ENCODE data around the gene UGT1A3. TPM values are rescaled to one million over a fixed set of nuclear protein-coding genes. Genes with fewer than 3 reads are reported as not detected.

UGT1A3 gene
- total RNA-seq, 1 donor from 2014 or later: not detected

GRCh38 chr2:233794128-233794658 lies 65.4 kb downstream of the UGT1A3 start:
- Histone ChIP-seq H3K4me3 (no peak overlapping the region), H3K36me3 (no peaks in the 10 kb centered on the region), H3K4me1 (no peaks in the 10 kb centered on the region), H3K27ac (no peak overlapping the region), H3K27me3 (no peaks in the 10 kb centered on the region), H3K9me3 (no peaks in the 10 kb centered on the region)
- DNase-seq (ENCODE audit: low spot score in 2 of 2): no peak
- no peak for TF ChIP-seq CTCF (IDR thresholded peaks at IDR 0.05)
- intact Hi-C loops (cut with DNase I): no loop called here

DNA sequence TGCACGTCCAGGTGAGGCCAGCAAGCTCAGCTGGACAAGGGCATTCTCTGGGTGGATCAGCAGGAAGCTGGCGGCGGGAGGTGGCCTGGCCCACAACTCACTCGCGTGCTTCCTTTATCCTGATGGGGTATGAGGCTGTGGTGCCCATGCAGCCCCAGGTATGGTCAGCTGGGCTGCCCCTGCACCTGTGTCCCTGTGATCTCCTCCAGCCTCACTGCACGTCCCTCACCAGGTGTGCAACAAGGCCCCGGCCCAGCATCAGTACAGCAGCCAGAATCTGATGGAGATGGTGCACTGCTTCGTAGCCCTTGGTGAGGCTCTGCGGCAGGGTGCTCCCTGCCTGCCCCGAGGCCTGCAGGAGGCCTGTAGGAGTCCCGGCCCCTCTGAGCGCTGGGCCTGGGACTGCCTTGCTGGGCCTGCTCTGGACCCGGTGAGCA lies 66.9 kb downstream of the UGT1A3 start:
- H3K9me3 ChIP-seq: no peaks in the 10 kb centered on the region
- DNase-seq (ENCODE audit: low spot score in 2 of 2): peak in 1 of 2 donors; percentile 60
- H3K27ac ChIP-seq: no peak overlapping the region
- no peaks in the 10 kb centered on the region for H3K36me3 ChIP-seq
- no peaks in the 10 kb centered on the region for H3K4me1 ChIP-seq
- H3K27me3 ChIP-seq: no peaks in the 10 kb centered on the region
- no peak for TF ChIP-seq CTCF (IDR thresholded peaks at IDR 0.05)
- H3K4me3 ChIP-seq: no peak overlapping the region
- intact Hi-C loops (cut with DNase I): no loop called here

DNA sequence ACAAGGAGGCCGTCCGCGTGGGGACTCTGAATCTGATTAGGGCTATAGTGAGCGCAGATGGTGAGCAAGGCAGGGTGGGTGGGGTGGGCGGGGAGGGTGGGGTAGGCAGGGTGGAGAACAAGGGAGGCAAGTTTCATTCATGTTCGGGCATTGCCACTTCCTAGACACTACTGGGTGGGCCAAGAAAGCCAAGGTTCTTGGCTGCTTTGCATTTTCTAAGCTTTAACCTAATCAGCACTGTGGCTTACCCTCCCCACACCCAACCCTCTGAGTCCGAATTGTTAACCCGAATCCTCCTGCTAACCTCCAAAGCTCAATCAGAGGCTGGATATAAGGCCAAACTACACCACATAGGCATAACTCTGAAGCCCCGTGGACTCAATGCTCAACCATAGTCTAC lies 67.4 kb downstream of the UGT1A3 start:
- DNase-seq (ENCODE audit: low spot score in 2 of 2): no peak
- no peaks in the 10 kb centered on the region for H3K36me3 ChIP-seq
- H3K27me3 ChIP-seq: no peaks in the 10 kb centered on the region

DNA sequence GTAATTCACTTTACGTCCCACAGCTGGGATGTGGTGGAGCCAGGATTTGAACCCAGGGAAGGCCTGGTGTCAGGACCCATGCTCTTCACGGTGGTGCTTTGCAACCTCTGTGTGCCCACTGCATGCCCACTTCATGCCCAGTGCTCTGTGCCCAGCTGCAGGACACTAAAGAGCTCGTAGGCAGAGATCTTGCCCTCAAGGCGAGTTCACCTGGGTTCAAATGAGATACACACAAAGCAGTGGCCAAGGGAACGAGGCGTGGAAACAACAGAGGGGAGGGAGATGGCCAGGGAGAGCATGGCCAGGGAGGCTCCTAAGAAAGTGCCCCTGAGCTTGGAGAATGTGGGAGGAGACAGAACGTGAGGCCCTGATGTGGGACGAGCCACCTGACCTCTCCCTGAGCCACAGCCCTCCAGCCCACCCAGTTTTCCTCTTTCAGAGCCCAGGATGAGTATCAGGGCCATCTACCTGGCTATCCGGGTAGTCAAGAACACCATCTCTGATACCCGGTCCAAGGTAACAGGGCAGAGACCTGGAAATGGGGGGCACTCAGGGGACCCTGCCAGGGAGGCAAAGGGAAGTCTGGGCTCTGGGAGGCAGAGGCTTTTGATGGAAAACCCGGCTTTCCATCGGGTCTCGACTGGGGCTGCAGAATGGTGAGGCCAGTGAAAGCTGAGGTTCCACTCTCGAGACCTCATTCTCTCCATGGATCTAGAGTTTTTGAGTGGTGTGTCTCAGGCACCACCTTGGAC lies 69.7 kb downstream of the UGT1A3 start:
- DNase-seq (ENCODE audit: low spot score in 2 of 2): no peak
- Histone ChIP-seq H3K36me3 (no peaks in the 10 kb centered on the region), H3K27me3 (no peaks in the 10 kb centered on the region), H3K9me3 (no peaks in the 10 kb centered on the region), H3K4me1 (no peaks in the 10 kb centered on the region), H3K27ac (no peak overlapping the region), H3K4me3 (no peak overlapping the region)
- no peak for TF ChIP-seq CTCF (IDR thresholded peaks at IDR 0.05)
- intact Hi-C loops (cut with DNase I): no loop called here

More for the DNA sequence above, 67.4 kb downstream of the UGT1A3 start:
- Histone ChIP-seq H3K4me1 (no peaks in the 10 kb centered on the region), H3K9me3 (no peaks in the 10 kb centered on the region), H3K27ac (no peak overlapping the region), H3K4me3 (no peak overlapping the region)
- no peak for TF ChIP-seq CTCF (IDR thresholded peaks at IDR 0.05)
- intact Hi-C loops (cut with DNase I): no loop called here

DNA sequence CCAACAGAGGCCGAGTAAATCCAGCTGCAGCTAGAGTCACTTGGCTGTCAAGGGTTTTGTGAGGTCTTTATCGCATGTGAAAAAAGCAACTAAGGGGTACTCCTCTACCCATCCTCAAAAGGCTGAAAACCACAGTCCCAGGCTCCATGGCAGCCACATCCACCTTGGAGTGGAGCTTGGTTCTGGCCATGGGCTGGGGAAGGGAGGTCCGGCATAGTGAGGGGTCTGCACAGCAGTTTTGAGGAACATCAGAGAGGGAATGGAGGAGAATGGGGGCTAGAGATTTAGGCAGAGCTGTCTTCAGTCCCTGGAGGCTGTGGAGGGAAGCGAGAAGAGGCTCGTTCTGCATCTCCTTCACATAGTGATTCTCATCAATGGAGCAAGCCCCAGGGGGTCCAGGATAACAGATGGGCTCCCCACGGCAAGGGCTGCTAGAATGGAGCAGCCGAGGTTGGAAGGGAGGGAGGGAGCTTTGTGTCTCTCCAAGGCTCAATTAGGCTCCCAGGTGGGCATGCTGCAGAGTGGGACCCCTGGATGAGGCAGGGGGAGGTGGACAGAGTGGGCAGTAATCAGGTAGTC lies 70.3 kb downstream of the UGT1A3 start:
- Histone ChIP-seq H3K27ac (no peak overlapping the region), H3K4me3 (no peak overlapping the region), H3K36me3 (no peaks in the 10 kb centered on the region), H3K9me3 (no peaks in the 10 kb centered on the region), H3K27me3 (no peaks in the 10 kb centered on the region), H3K4me1 (no peaks in the 10 kb centered on the region)
- DNase-seq (ENCODE audit: low spot score in 2 of 2): no peak
- TF ChIP-seq CTCF (IDR thresholded peaks at IDR 0.05): no peak
- intact Hi-C loops (cut with DNase I): no loop called here
